Measurements from ENCODE around the gene ANAPC7. TPM values are rescaled to one million over a fixed set of nuclear protein-coding genes. Genes with fewer than 3 reads are reported as not detected.

ANAPC7 gene
- polyA plus RNA-seq, 1 of the 3 experiments (the other 2 are of a cell fraction) = 58.9 TPM

- Histone ChIP-seq H3K9ac (peak within 1 kb of the TSS; percentile 91), H3K36me3 (replicated peaks in 1 of 2; ENCODE audit: control insufficient read depth in 1 of 2, insufficient read depth in 2 of 2, low read length in 1 of 2) (peaks cover 18 to 40% of the 10 kb centered on the region in 2 experiments), H2AFZ (ENCODE audit: low read depth) (peak within 1 kb of the TSS; percentile 93), H3K9me2 (no peaks in the 10 kb centered on the region), H3F3A (replicated peaks; ENCODE audit: insufficient read depth) (peaks cover 19% of the 10 kb centered on the region), H3K4me1 (ENCODE audit: control insufficient read depth in 1 of 2, insufficient read depth in 2 of 2, low read depth in 1 of 2, low read length in 1 of 2) (no peaks in the 10 kb centered on the region; a peak in 1 of 4 replicates), H3K4me2 (peak within 1 kb of the TSS; percentile 82), H3K27me3 (ENCODE audit: insufficient read depth) (no peaks in the 10 kb centered on the region), H3K79me2 (ENCODE audit: insufficient read depth) (peaks cover 54% of the 10 kb centered on the region), H3K27ac (ENCODE audit: low read depth in 2 of 2, low read length in 1 of 2) (peak within 1 kb of the TSS; percentile 90 to 93), H3K4me3 (ENCODE audit: low read depth in 2 of 2, low read length in 1 of 2) (peak within 1 kb of the TSS; percentile 71 to 87), H3K9me3 (no peaks in the 10 kb centered on the region), H4K20me1 (ENCODE audit: insufficient read depth) (peaks cover 25% of the 10 kb centered on the region; the same call in 1 of the 2 replicates)
- POLR2A ChIA-PET = interaction anchor here (0.6 to 4.4 kb wide), 12 partner anchors 8 to 1737 kb away, joined by 3 to 26 read pairs (median 4); partner anchors contain the start of genes FAM216A and GPN3
- CTCF ChIA-PET = interaction anchor here (0.6 to 7.1 kb wide), 45 partner anchors 9 to 585 kb away, joined by 3 to 101 read pairs (median 4); partner anchors contain the start of genes ANKRD13A, FAM216A, GPN3 and TCTN1
- under 1% methylated on average over 45 of the region's 51 CpGs for WGBS (ENCODE audit: low lambda C conversion rate)
- DNase-seq = peak; percentile 93
- TF ChIP-seq ZBTB33 (IDR thresholded peaks at IDR 0.05; ENCODE audit: borderline replicate concordance, low read depth) = 0 out of 2 replicates have a peak, but pooled peaks have one; percentile 35
- peak; percentile 24 for TF ChIP-seq PBX3 (IDR thresholded peaks at IDR 0.05)
- TF ChIP-seq MEF2A (IDR thresholded peaks at IDR 0.05; ENCODE audit: borderline replicate concordance, low read depth) = no peak
- peak; percentile 85 for TF ChIP-seq CTCF (IDR thresholded peaks at IDR 0.05)
- TF ChIP-seq TAF1 (IDR thresholded peaks at IDR 0.05; ENCODE audit: borderline replicate concordance, low read depth, low read length) = peak; percentile 80
- 0 out of 2 replicates have a peak, but pooled peaks have one; percentile 27 for TF ChIP-seq FOXJ3 (CRISPR knock-in tag; IDR thresholded peaks at IDR 0.05)
- peak; percentile 98 for TF ChIP-seq ELF1 (IDR thresholded peaks at IDR 0.05)
- TF ChIP-seq USF1 (IDR thresholded peaks at IDR 0.05; ENCODE audit: borderline replicate concordance, low read depth) = no peak
- peak; percentile 72 for TF ChIP-seq CHD2 (IDR thresholded peaks at IDR 0.05; ENCODE audit: low read length, partially characterized antibody)
- no peak for TF ChIP-seq GATA2 (CRISPR knock-in tag; IDR thresholded peaks at IDR 0.05)
- no peak for TF ChIP-seq NRF1 (IDR thresholded peaks at IDR 0.05; ENCODE audit: low read depth, low read length)
- TF ChIP-seq TEAD4 (IDR thresholded peaks at IDR 0.05; ENCODE audit: borderline replicate concordance, insufficient read depth) = 0 out of 2 replicates have a peak, but pooled peaks have one; percentile 18
- no peak for TF ChIP-seq USF2 (IDR thresholded peaks at IDR 0.05; ENCODE audit: borderline replicate concordance, low read depth, low read length)
- no peak for TF ChIP-seq RFX5 (IDR thresholded peaks at IDR 0.05; ENCODE audit: low read length)
- TF ChIP-seq TCF12 (IDR thresholded peaks at IDR 0.05) = peak; percentile 27
- no peak for TF ChIP-seq EP300 (IDR thresholded peaks at IDR 0.05; ENCODE audit: borderline replicate concordance in 1 of 2, low read depth in 1 of 2, low read length in 1 of 2)
- peak; percentile 89 for TF ChIP-seq POLR2AphosphoS5 (IDR thresholded peaks at IDR 0.05; ENCODE audit: low read depth, low read length)
- TF ChIP-seq SIN3A (IDR thresholded peaks at IDR 0.05; ENCODE audit: borderline replicate concordance, low read depth, low read length) = peak; percentile 69; the same call in 1 of the 2 replicates
- TF ChIP-seq IRF3 (IDR thresholded peaks at IDR 0.05; ENCODE audit: low read depth, low read length) = no peak
Measured at GRCh38 chr12:110449799-110450497, 46.4 kb upstream of the ANAPC7 start, which contains the start of gene ARPC3. Gene ARPC3 (minus strand): TSS chr12:110450337. CDS start chr12:110450260, 77 bp downstream.

All from SK-N-SH (cell line).